OCI-LY7 (cell line): ENCODE results near the gene MRPL19. TPM values are rescaled to one million over a fixed set of nuclear protein-coding genes. Genes with fewer than 3 reads are reported as not detected.
"Not testable (repeated sequence)": the region's sequence is repeated elsewhere in the genome, so short reads cannot be mapped to it uniquely, and the experiment has no call there.

Experiments used
- BruUV-seq: library from RNA; stranded (reverse); fragments of 400-500 nt; replicated peaks from 2 replicates; lab custom pipeline; 2021; lab: Mats Ljungman, UMichigan
- CTCF ChIA-PET: fragments of 300-600 bp; sonication (Branson Sonifier 250); formaldehyde crosslinking; loops from one replicate; lab custom pipeline; 2022; ENCODE audit warnings: antibody characterized with exemption; ENCODE audit not compliant: unreplicated experiment; lab: Charles Lee
- POLR2A ChIA-PET: fragments of 300-600 bp; sonication (Branson Sonifier 250); formaldehyde crosslinking; loops from one replicate; lab custom pipeline; 2022; ENCODE audit warnings: antibody characterized with exemption; lab: Charles Lee
- DNase-seq: peaks from one replicate; pipeline ENCODE4 v3.0.0-alpha.2; 2015; ENCODE audit warnings: low spot score
- H2AFZ ChIP-seq: fragments of 200-600 bp; sonication (generic), shearing (Covaris generic); 2 replicates; pipeline ENCODE4 v1.6.1; 2014; ENCODE audit warnings: mild to moderate bottlenecking, antibody characterized with exemption, low read length, moderate library complexity
- H3K27ac ChIP-seq: fragments of 200-600 bp; sonication (generic); 2 replicates; pipeline ENCODE4 v1.5.1; 2014; ENCODE audit warnings: mixed run types, low read depth, mild to moderate bottlenecking, moderate library complexity, low read length, inconsistent platforms; ENCODE audit not compliant: poor library complexity, severe bottlenecking
- H3K36me3 ChIP-seq: fragments of 200-600 bp; sonication (generic); 2 replicates; pipeline ENCODE4 v1.6.1; 2014; ENCODE audit warnings: mild to moderate bottlenecking, antibody characterized with exemption, low read length, moderate library complexity, mixed read lengths; ENCODE audit not compliant: insufficient read depth
- H3K4me1 ChIP-seq: fragments of 200-600 bp; sonication (generic); 2 replicates; pipeline ENCODE4 v1.5.1; 2014; ENCODE audit warnings: mild to moderate bottlenecking, low read length; ENCODE audit not compliant: insufficient read depth, poor library complexity, severe bottlenecking
- H3K4me2 ChIP-seq: fragments of 200-600 bp; sonication (generic); 2 replicates; pipeline ENCODE4 v1.6.1; 2014; ENCODE audit warnings: mild to moderate bottlenecking, low read length
- H3K4me3 ChIP-seq: fragments of 200-600 bp; sonication (generic); 2 replicates; pipeline ENCODE4 v1.5.1; 2014; ENCODE audit warnings: mild to moderate bottlenecking, low read depth, low read length; ENCODE audit not compliant: poor library complexity, severe bottlenecking
- H3K79me2 ChIP-seq: fragments of 200-600 bp; sonication (generic); 2 replicates; pipeline ENCODE4 v1.6.1; 2016; ENCODE audit warnings: low read depth, mild to moderate bottlenecking, low read length, moderate library complexity, mixed read lengths; ENCODE audit not compliant: insufficient read depth
- H3K9me2 ChIP-seq: fragments of 200-600 bp; sonication (generic); 2 replicates; pipeline ENCODE4 v1.6.1; 2016; ENCODE audit warnings: mild to moderate bottlenecking, low read length, mixed read lengths; ENCODE audit not compliant: insufficient read depth
- H3K9me3 ChIP-seq: fragments of 200-600 bp; sonication (generic); 2 replicates; pipeline ENCODE4 v1.6.1; 2014; ENCODE audit warnings: mild to moderate bottlenecking, mixed run types, low read length, mixed read lengths
- H4K20me1 ChIP-seq: fragments of 200-600 bp; sonication (generic); 2 replicates; pipeline ENCODE4 v1.6.1; 2014; ENCODE audit warnings: mild to moderate bottlenecking, antibody characterized with exemption, low read length, moderate library complexity, mixed read lengths; ENCODE audit not compliant: insufficient read depth
- EZH2phosphoT487 ChIP-seq: fragments of 200-600 bp; sonication (generic); IDR thresholded peaks from 2 replicates; pipeline ENCODE4 v1.6.1; 2018; ENCODE audit warnings: low read depth, borderline replicate concordance, mild to moderate bottlenecking, mixed run types, antibody characterized with exemption, low read length, moderate library complexity, mixed read lengths
- intact Hi-C: fragments of 100-400 bp; cut with micrococcal nuclease; formaldehyde crosslinking; loops from one replicate; pipeline ENCODE4 v1.10.0; 2022; ENCODE audit not compliant: unreplicated experiment
- total RNA-seq, 2 experiments: library from RNA; depleted of rRNA in 1 of 2; stranded (reverse); fragments of >200 nt in 1 of 2; shearing (Covaris generic) in 1 of 2; gene quantifications; 2 replicates each; pipeline ENCODE4 v1.2.3, GENCODE V29; 2014 to 2022
- TF ChIP-seq, protein P1 (sequence below): fragments of 200-600 bp; sonication (generic); conservative IDR thresholded peaks from 2 replicates; pipeline ENCODE4 v1.5.1; 2014; ENCODE audit warnings: mild to moderate bottlenecking, antibody characterized with exemption, low read length, moderate library complexity, mixed read lengths

MRPL19 gene
- total RNA-seq, 2 experiments from 2014 or later = 42.6 to 52.7 TPM

DNA sequence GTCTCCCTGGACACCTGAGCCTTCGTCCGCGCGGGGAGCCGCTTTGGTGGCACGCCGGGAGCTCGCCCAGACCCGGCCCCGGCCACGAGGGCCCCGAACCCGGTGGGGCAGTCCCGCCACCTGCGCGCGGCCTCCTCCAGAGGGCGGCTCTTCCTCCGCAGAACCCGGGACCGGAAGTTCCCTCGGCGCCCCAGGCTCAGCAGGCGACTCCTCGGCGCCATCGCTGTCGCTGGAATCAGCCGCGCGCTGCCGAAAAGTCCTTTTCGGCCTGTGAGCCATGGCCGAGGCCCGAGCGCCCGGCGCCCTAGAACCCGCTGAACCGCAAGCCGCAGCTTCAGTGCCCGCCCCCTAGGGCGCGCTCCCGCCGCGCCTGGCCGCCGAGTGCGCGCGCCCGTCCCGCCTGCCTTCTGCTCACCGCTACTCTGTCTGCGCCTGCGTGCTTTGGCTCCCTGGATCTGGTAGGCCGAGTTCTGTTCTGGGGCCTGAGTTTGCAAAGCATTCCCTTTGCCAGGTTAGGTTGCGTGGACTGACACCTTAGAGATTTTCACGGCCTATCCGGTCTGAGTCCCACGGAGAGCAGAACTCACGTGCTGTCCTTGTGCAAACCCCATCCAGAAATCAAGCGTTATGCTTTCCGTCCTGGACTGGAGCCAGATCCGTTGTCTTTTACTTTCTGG, 64.1 kb downstream of the MRPL19 start, which contains the start of gene GCFC2:
Gene GCFC2, minus strand, starts transcription at position 339 of the 677 bp plus-strand sequence. Its CDS starts 60 bp downstream, at position 279.
- no peaks in the 10 kb centered on the region for H3K9me3 ChIP-seq
- no TSS peak for BruUV-seq
- no peaks in the 10 kb centered on the region for H4K20me1 ChIP-seq
- peak within 1 kb of the TSS; percentile 100 for H2AFZ ChIP-seq
- H3K4me1 ChIP-seq = peaks cover 21% of the 10 kb centered on the region
- peak within 1 kb of the TSS; percentile 99 for H3K4me2 ChIP-seq
- intact Hi-C loops = loop anchor here (2.0 kb wide), 1 partner anchor 64 kb away; the partner anchor contains the start of gene MRPL19
- peak within 1 kb of the TSS; percentile 83 for H3K27ac ChIP-seq
- peaks cover 34% of the 10 kb centered on the region; the same call in 1 of the 2 replicates for H3K79me2 ChIP-seq
- TF ChIP-seq EZH2phosphoT487 = no peak
- TF ChIP-seq, protein P1, sequence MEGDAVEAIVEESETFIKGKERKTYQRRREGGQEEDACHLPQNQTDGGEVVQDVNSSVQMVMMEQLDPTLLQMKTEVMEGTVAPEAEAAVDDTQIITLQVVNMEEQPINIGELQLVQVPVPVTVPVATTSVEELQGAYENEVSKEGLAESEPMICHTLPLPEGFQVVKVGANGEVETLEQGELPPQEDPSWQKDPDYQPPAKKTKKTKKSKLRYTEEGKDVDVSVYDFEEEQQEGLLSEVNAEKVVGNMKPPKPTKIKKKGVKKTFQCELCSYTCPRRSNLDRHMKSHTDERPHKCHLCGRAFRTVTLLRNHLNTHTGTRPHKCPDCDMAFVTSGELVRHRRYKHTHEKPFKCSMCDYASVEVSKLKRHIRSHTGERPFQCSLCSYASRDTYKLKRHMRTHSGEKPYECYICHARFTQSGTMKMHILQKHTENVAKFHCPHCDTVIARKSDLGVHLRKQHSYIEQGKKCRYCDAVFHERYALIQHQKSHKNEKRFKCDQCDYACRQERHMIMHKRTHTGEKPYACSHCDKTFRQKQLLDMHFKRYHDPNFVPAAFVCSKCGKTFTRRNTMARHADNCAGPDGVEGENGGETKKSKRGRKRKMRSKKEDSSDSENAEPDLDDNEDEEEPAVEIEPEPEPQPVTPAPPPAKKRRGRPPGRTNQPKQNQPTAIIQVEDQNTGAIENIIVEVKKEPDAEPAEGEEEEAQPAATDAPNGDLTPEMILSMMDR = peak; percentile 45
- ChIA-PET CTCF (no interaction called here), POLR2A (interaction anchor here (1.0 to 2.2 kb wide), 4 partner anchors 11 to 63 kb away, joined by 4 to 10 read pairs (median 6); no protein-coding TSS in a partner anchor)
- peak; percentile 91 for DNase-seq
- no peaks in the 10 kb centered on the region for H3K9me2 ChIP-seq
- H3K4me3 ChIP-seq = peak within 1 kb of the TSS; percentile 72
- H3K36me3 ChIP-seq = peaks cover 6% of the 10 kb centered on the region

DNA sequence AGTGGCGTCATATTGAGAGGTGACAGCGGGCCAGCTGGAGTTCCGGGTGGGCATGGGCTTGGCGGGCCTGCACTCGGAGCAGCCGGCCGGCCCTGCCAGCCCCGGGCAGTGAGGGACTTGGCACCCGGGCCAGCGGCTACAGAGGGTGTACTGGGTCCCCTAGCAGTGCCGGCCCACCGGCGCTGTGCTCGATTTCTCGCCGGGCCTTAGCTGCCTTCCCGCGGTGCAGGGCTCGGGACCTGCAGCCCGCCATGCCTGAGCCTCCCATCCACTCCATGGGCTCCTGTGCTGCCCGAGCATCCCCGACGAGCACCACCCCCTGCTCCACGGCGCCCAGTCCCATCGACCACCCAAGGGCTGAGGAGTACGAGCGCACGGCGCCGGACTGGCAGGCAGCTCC, 65.0 kb downstream of the MRPL19 start:
- peak overlapping the region; percentile 72 for H3K4me3 ChIP-seq
- H3K4me1 ChIP-seq = peaks cover 21% of the 10 kb centered on the region
- DNase-seq, H3K9me3 ChIP-seq, H3K9me2 ChIP-seq, H4K20me1 ChIP-seq, CTCF ChIA-PET, H3K36me3 ChIP-seq, BruUV-seq: not testable (repeated sequence)
- intact Hi-C loops = loop anchor here (2.0 kb wide), 1 partner anchor 65 kb away; the partner anchor contains the start of gene MRPL19
- H2AFZ ChIP-seq = peak overlapping the region; percentile 100
- peak overlapping the region; percentile 83 for H3K27ac ChIP-seq
- H3K79me2 ChIP-seq = peaks cover 34% of the 10 kb centered on the region; the same call in 1 of the 2 replicates
- POLR2A ChIA-PET = interaction anchor here (1.0 to 2.2 kb wide), 3 partner anchors 10 to 64 kb away, joined by 4 to 8 read pairs (median 5); no protein-coding TSS in a partner anchor
- H3K4me2 ChIP-seq = peak overlapping the region; percentile 99

DNA sequence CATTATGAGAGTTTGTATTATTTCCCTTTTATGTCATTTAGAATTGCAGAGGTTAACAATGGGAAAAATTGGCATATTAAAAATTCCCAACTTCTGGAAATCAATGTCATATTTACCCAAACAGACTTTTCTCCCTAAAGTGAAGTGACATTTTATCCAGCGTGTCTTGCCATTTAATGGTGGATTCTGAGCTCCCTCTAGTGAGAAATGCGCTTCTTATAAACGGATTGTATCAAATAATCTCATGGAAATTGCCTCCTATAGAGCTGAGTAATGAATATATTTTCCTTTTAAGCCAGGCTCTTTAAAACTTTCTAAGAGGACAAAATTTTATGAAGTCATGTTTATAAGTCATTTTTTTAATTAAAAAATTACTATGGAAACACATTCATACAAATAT, 69.8 kb downstream of the MRPL19 start:
- TF ChIP-seq, protein P1 = peak; percentile 53; the same call in 1 of the 2 replicates
- no peak for TF ChIP-seq EZH2phosphoT487
- DNase-seq = no peak
- no peak overlapping the region for H3K4me3 ChIP-seq
- POLR2A ChIA-PET = interaction anchor here (0.7 to 1.1 kb wide), 2 partner anchors 40 to 499 kb away, joined by 3 read pairs; no protein-coding TSS in a partner anchor
- H3K4me2 ChIP-seq = no peak overlapping the region
- H2AFZ ChIP-seq = no peak overlapping the region
- H3K36me3 ChIP-seq = no peaks in the 10 kb centered on the region
- H3K27ac ChIP-seq = no peak overlapping the region
- H3K4me1 ChIP-seq = peaks cover under 1% of the 10 kb centered on the region
- intact Hi-C loops = no loop called here
- H3K9me3 ChIP-seq = no peaks in the 10 kb centered on the region
- CTCF ChIA-PET = no interaction called here
- H3K79me2 ChIP-seq = no peaks in the 10 kb centered on the region
- H4K20me1 ChIP-seq = no peaks in the 10 kb centered on the region
- BruUV-seq = no TSS peak
- no peaks in the 10 kb centered on the region for H3K9me2 ChIP-seq
